Sigmoid colon (tissue), 4 donors: ENCODE results near the gene IZUMO3.
"Not testable (repeated sequence)": the region's sequence is repeated elsewhere in the genome, so short reads cannot be mapped to it uniquely, and the experiment has no call there.

Experiments used
- POLR2A ChIP-seq, 2 donors: fragments of 450-650 bp; IDR thresholded peaks; one replicate each; pipeline ENCODE4 v1.6.1; 2016; ENCODE audit warnings: antibody characterized with exemption in 2 of 2, mild to moderate bottlenecking in 2 of 2, moderate library complexity in 2 of 2
- POLR2AphosphoS5 ChIP-seq, 4 donors: sonication (generic); formaldehyde crosslinking; IDR thresholded peaks; one replicate each; pipeline ENCODE4 v1.6.1; 2017; ENCODE audit warnings: antibody characterized with exemption in 4 of 4

DNA sequence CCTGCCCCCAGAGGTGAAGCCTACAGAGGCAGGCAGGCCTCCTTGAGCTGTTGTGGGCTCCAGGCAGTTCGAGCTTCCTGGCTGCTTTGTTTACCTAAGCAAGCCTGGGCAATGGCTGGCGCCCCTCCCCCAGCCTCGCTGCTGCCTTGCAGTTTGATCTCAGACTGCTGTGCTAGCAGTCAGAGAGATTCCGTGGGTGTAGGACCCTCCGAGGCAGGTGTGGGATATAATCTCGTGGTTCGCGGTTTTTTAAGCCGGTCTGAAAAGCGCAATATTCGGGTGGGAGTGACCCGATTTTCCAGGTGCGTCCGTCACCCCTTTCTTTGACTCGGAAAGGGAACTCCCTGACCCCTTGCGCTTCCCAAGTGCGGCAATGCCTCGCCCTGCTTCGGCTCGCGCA, 34.3 kb upstream of the IZUMO3 start:
- not testable (repeated sequence) for TF ChIP-seq POLR2AphosphoS5, POLR2A (IDR thresholded peaks at IDR 0.05)
